Stimulated activated CD8-positive, alpha-beta memory T cell treated with anti-CD3 and anti-CD28 coated beads, Interleukin-15, amount 100 ng/mL, for 4 hours (primary cell): ENCODE data around the gene NOXO1.
"Not testable (repeated sequence)": the region's sequence is repeated elsewhere in the genome, so short reads cannot be mapped to it uniquely, and the experiment has no call there.

Source experiments
- DNase-seq, 2 donors: peaks; one replicate each; pipeline ENCODE4 v3.0.0-alpha.2; 2020; ENCODE audit warnings: low read depth in 2 of 2

Gene NOXO1

GRCh38 chr16:1981398-1981836, at the start of gene NOXO1:
NOXO1 (minus strand) TSS chr16:1981469; CDS start chr16:1981179, 290 bp downstream.
- no peak for DNase-seq

GRCh38 chr16:2030036-2030435, 48.8 kb upstream of the NOXO1 start:
- no peak for DNase-seq

GRCh38 chr16:2029350-2029749, 48.1 kb upstream of the NOXO1 start:
- DNase-seq: no peak

GRCh38 chr16:2028620-2029220, 47.5 kb upstream of the NOXO1 start:
- DNase-seq: no peak

- no peak for DNase-seq
Measured at GRCh38 chr16:2028146-2028545, 46.9 kb upstream of the NOXO1 start.

- DNase-seq: no peak
Measured at GRCh38 chr16:2027024-2028010, 46.0 kb upstream of the NOXO1 start.

- no peak for DNase-seq
Measured at GRCh38 chr16:2026461-2027023, 45.3 kb upstream of the NOXO1 start, which contains the start of gene NHERF2. NHERF2 (plus strand) TSS chr16:2026902; CDS start chr16:2027006, 104 bp downstream.

- DNase-seq: no peak
Measured at GRCh38 chr16:2025878-2026460, 44.7 kb upstream of the NOXO1 start.

GRCh38 chr16:2025251-2025650, 44.0 kb upstream of the NOXO1 start:
- DNase-seq: no peak

GRCh38 chr16:2024032-2024420, 42.8 kb upstream of the NOXO1 start:
- no peak for DNase-seq

- peak; percentile 86 to 89 for DNase-seq
Measured at GRCh38 chr16:2023092-2024031, 42.1 kb upstream of the NOXO1 start.

GRCh38 chr16:2022723-2023091, 41.4 kb upstream of the NOXO1 start:
- no peak for DNase-seq

GRCh38 chr16:2019921-2020831, 38.9 kb upstream of the NOXO1 start:
- DNase-seq: no peak

- DNase-seq: no peak
Measured at GRCh38 chr16:2019518-2019920, 38.2 kb upstream of the NOXO1 start, which contains the start of gene NPW. NPW (plus strand) TSS chr16:2019785.

GRCh38 chr16:2016407-2016922, 35.2 kb upstream of the NOXO1 start:
- no peak for DNase-seq

- DNase-seq: no peak
Measured at GRCh38 chr16:2015947-2016208, 34.6 kb upstream of the NOXO1 start.

- DNase-seq: no peak
Measured at GRCh38 chr16:2015117-2015946, 34.1 kb upstream of the NOXO1 start.

GRCh38 chr16:2013527-2013926, 32.3 kb upstream of the NOXO1 start:
- DNase-seq: no peak

- DNase-seq: not testable (repeated sequence)
Measured at GRCh38 chr16:2011726-2012125, 30.5 kb upstream of the NOXO1 start.
